Activated CD8-positive, alpha-beta T cell treated with anti-CD3 and anti-CD28 coated beads for 36 hours (primary cell): ENCODE measurements around the gene MAGEA6. TPM values are rescaled to one million over a fixed set of nuclear protein-coding genes. Genes with fewer than 3 reads are reported as not detected.
A peak's percentile ranks its signal among the peaks of the same experiment; 100 is the strongest.
"Not testable (repeated sequence)": the region's sequence is repeated elsewhere in the genome, so short reads cannot be mapped to it uniquely, and the experiment has no call there.

Experiments
- ATAC-seq: fragments of 200-7000 bp; cut with Tn5 transposase; one replicate; pipeline ENCODE4 v1.10.0; 2021; ENCODE audit warnings: mild to moderate bottlenecking, moderate library complexity
- CTCF ChIA-PET: fragments of 350-600 bp; sonication (Branson Sonifier 250); formaldehyde crosslinking; loops from one replicate; lab custom pipeline; 2021; ENCODE audit warnings: antibody characterized with exemption; lab: Charles Lee
- POLR2A ChIA-PET: fragments of 350-600 bp; sonication (Branson Sonifier 250); formaldehyde crosslinking; loops from one replicate; lab custom pipeline; 2021; ENCODE audit warnings: antibody characterized with exemption; lab: Charles Lee
- DNase-seq: peaks from one replicate; pipeline ENCODE4 v3.0.0-alpha.2; 2020
- H3K27ac Mint-ChIP-seq: one replicate; pipeline ENCODE4 v1.8.0; 2021; ENCODE audit warnings: mild to moderate bottlenecking, mixed read lengths
- H3K27me3 Mint-ChIP-seq: one replicate; pipeline ENCODE4 v1.8.0; 2021; ENCODE audit warnings: mixed read lengths
- H3K36me3 Mint-ChIP-seq: one replicate; pipeline ENCODE4 v1.8.0; 2021; ENCODE audit warnings: low read depth, mixed read lengths
- H3K4me1 Mint-ChIP-seq: one replicate; pipeline ENCODE4 v1.8.0; 2021; ENCODE audit warnings: low read depth, mixed read lengths
- H3K4me3 Mint-ChIP-seq: one replicate; pipeline ENCODE4 v1.8.0; 2021; ENCODE audit warnings: mild to moderate bottlenecking, moderate library complexity, mixed read lengths
- H3K9me3 Mint-ChIP-seq: one replicate; pipeline ENCODE4 v1.8.0; 2021; ENCODE audit warnings: mixed read lengths
- intact Hi-C: fragments of 100-400 bp; cut with micrococcal nuclease; formaldehyde crosslinking; loops from one replicate; pipeline ENCODE4 v1.10.0; 2022
- total RNA-seq, 2 experiments: library from RNA; stranded (reverse); gene quantifications; one replicate each; pipeline ENCODE4 v1.2.3, GENCODE V29; 2021
- TF ChIP-seq, protein P1 (sequence below): fragments of 200-600 bp; IDR thresholded peaks from one replicate; pipeline ENCODE4 v1.8.0; 2022; ENCODE audit warnings: antibody characterized with exemption, mild to moderate bottlenecking

Gene MAGEA6
- total RNA-seq, 2 experiments from 2014 or later: not detected

DNA sequence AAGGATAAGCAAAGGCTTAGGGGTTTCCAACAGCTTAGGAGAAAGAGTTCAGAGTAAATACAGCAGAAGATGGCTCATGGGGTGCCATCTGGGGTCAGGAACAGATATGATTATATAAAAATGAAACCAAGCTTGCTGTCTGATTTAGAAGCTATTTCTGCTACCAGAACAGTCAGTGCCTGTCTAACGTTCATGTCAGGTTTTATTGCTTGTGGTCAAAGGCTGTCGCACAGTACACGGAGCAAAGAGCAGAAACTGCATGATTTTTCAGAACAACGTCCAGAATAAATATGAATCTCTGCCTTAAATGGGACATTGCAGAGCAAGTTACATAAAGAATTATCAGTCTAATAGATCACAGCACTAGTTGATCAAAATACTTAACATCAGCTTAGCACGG, 43.7 kb upstream of the MAGEA6 start:
- TF ChIP-seq, protein P1, sequence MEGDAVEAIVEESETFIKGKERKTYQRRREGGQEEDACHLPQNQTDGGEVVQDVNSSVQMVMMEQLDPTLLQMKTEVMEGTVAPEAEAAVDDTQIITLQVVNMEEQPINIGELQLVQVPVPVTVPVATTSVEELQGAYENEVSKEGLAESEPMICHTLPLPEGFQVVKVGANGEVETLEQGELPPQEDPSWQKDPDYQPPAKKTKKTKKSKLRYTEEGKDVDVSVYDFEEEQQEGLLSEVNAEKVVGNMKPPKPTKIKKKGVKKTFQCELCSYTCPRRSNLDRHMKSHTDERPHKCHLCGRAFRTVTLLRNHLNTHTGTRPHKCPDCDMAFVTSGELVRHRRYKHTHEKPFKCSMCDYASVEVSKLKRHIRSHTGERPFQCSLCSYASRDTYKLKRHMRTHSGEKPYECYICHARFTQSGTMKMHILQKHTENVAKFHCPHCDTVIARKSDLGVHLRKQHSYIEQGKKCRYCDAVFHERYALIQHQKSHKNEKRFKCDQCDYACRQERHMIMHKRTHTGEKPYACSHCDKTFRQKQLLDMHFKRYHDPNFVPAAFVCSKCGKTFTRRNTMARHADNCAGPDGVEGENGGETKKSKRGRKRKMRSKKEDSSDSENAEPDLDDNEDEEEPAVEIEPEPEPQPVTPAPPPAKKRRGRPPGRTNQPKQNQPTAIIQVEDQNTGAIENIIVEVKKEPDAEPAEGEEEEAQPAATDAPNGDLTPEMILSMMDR: no peak
- intact Hi-C loops: no loop called here
- Mint-ChIP-seq H3K36me3 (no peaks in the 10 kb centered on the region), H3K27ac (no peak overlapping the region), H3K4me1 (peaks cover 9% of the 10 kb centered on the region), H3K9me3 (no peaks in the 10 kb centered on the region), H3K27me3 (peaks cover 1% of the 10 kb centered on the region), H3K4me3 (no peak overlapping the region)
- ATAC-seq (no peak), DNase-seq (no peak)
- CTCF ChIA-PET: interaction anchor here (1.1 to 1.3 kb wide), 2 partner anchors 8 to 171 kb away, joined by 3 to 7 read pairs; no protein-coding TSS in a partner anchor
- POLR2A ChIA-PET: no interaction called here

- no peak overlapping the region for H3K27ac Mint-ChIP-seq
- no peaks in the 10 kb centered on the region for H3K36me3 Mint-ChIP-seq
- ChIA-PET POLR2A (no interaction called here), CTCF (no interaction called here)
- peaks cover 13% of the 10 kb centered on the region for H3K4me1 Mint-ChIP-seq
- no peak overlapping the region for H3K4me3 Mint-ChIP-seq
- intact Hi-C loops: no loop called here
- H3K9me3 Mint-ChIP-seq: no peaks in the 10 kb centered on the region
- H3K27me3 Mint-ChIP-seq: peaks cover 1% of the 10 kb centered on the region
- ATAC-seq (no peak), DNase-seq (no peak)
- TF ChIP-seq, protein P1: no peak
Observed at GRCh38 chrX:152810403-152810802, 40.9 kb upstream of the MAGEA6 start.

GRCh38 chrX:152806035-152806434, 36.5 kb upstream of the MAGEA6 start:
- TF ChIP-seq, protein P1: no peak
- ATAC-seq: no peak

GRCh38 chrX:152798945-152799344, 29.5 kb upstream of the MAGEA6 start:
- intact Hi-C loops: no loop called here
- peaks cover 4% of the 10 kb centered on the region for H3K27me3 Mint-ChIP-seq
- CTCF ChIA-PET: no interaction called here
- POLR2A ChIA-PET: no interaction called here
- no peak for DNase-seq
- no peak overlapping the region for H3K4me3 Mint-ChIP-seq
- H3K9me3 Mint-ChIP-seq: no peaks in the 10 kb centered on the region
- TF ChIP-seq, protein P1: no peak
- H3K27ac Mint-ChIP-seq: no peak overlapping the region
- no peaks in the 10 kb centered on the region for H3K36me3 Mint-ChIP-seq
- no peaks in the 10 kb centered on the region for H3K4me1 Mint-ChIP-seq
- no peak for ATAC-seq

More at GRCh38 chrX:152806035-152806434, 36.5 kb upstream of the MAGEA6 start:
- intact Hi-C loops: no loop called here
- Mint-ChIP-seq H3K4me1 (peaks cover 4% of the 10 kb centered on the region), H3K27me3 (peaks cover 8% of the 10 kb centered on the region), H3K36me3 (no peaks in the 10 kb centered on the region), H3K27ac (no peak overlapping the region), H3K9me3 (no peaks in the 10 kb centered on the region), H3K4me3 (no peak overlapping the region)
- ChIA-PET CTCF (no interaction called here), POLR2A (no interaction called here)
- no peak for DNase-seq

GRCh38 chrX:152787062-152787461, 17.6 kb upstream of the MAGEA6 start:
- H3K4me3 Mint-ChIP-seq, DNase-seq, H3K36me3 Mint-ChIP-seq, H3K4me1 Mint-ChIP-seq, H3K9me3 Mint-ChIP-seq, intact Hi-C loops, CTCF ChIA-PET, H3K27ac Mint-ChIP-seq, H3K27me3 Mint-ChIP-seq, POLR2A ChIA-PET: not testable (repeated sequence)
- ATAC-seq: peak; percentile 70

- POLR2A ChIA-PET, H3K9me3 Mint-ChIP-seq, H3K36me3 Mint-ChIP-seq: not testable (repeated sequence)
Observed at GRCh38 chrX:152766562-152766961, 2.9 kb downstream of the MAGEA6 start.

GRCh38 chrX:152761582-152761981, 7.9 kb downstream of the MAGEA6 start:
- H3K36me3 Mint-ChIP-seq, H3K27me3 Mint-ChIP-seq, CTCF ChIA-PET, ATAC-seq, H3K9me3 Mint-ChIP-seq, H3K4me1 Mint-ChIP-seq, DNase-seq, POLR2A ChIA-PET, intact Hi-C loops, H3K27ac Mint-ChIP-seq, H3K4me3 Mint-ChIP-seq: not testable (repeated sequence)

More at GRCh38 chrX:152766562-152766961, 2.9 kb downstream of the MAGEA6 start:
- ATAC-seq, CTCF ChIA-PET, H3K27ac Mint-ChIP-seq, H3K4me3 Mint-ChIP-seq, intact Hi-C loops, H3K4me1 Mint-ChIP-seq, H3K27me3 Mint-ChIP-seq, DNase-seq: not testable (repeated sequence)

DNA sequence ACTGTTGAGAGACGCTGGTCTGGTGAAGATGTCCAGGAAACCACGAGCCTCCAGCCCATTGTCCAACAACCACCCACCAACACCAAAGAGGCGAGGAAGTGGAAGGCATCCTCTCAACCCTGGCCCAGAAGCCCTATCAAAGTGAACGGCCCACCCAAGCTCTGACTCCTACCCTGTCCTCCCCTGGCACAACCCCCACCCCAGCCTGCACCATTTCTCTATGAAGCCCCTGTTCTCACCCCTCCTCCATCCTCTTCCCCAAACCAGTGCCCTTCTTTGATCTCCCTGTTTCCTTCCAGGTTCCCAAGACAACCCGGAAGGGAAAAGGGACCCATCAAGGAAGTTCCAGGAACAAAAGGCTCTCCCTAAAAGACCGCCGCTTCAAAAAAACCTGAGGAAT, 9.9 kb downstream of the MAGEA6 start:
- H3K4me1 Mint-ChIP-seq, POLR2A ChIA-PET, H3K4me3 Mint-ChIP-seq, H3K27me3 Mint-ChIP-seq, CTCF ChIA-PET, intact Hi-C loops, H3K9me3 Mint-ChIP-seq, H3K36me3 Mint-ChIP-seq, ATAC-seq, H3K27ac Mint-ChIP-seq, DNase-seq: not testable (repeated sequence)

DNA sequence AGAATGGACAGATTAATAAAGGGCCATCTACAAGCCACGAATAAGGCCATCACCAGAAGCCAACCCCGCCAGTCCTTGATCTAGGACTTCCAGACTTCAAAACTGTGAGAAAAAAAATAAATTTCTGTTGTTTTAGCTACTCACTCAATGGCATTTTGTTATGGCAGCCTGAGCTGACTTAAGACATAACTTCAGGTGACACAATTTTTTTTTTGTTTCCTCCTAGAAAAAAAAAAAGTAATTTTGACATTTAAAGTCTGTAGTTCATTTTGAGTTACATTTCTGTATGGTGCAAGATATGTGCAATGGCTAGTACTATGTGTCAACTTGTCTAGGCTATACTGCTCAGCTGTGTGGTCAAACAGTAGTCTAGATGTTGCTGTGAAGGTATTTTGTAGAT, 10.6 kb downstream of the MAGEA6 start, which contains the start of gene CSAG3:
CSAG3 (plus strand) TSS at position 301 of the 400 bp plus-strand sequence.
- H3K9me3 Mint-ChIP-seq, DNase-seq, H3K4me1 Mint-ChIP-seq, intact Hi-C loops, H3K27me3 Mint-ChIP-seq, H3K27ac Mint-ChIP-seq, ATAC-seq, CTCF ChIA-PET, H3K4me3 Mint-ChIP-seq, H3K36me3 Mint-ChIP-seq, POLR2A ChIA-PET: not testable (repeated sequence)
